ENCODE data around the gene ERO1B.
A peak's percentile ranks its signal among the peaks of the same experiment; 100 is the strongest.

ERO1B gene

GRCh38 chr1:236176337-236177336, 105.1 kb downstream of the ERO1B start:
- no peak for DNase-seq

- no peak for DNase-seq
These were observed 106.0 kb downstream of the ERO1B start for GRCh38 chr1:236175642-236176336.

- no peak for DNase-seq
These were observed 108.5 kb downstream of the ERO1B start for GRCh38 chr1:236173174-236173767.

- DNase-seq: no peak
These were observed 109.6 kb downstream of the ERO1B start for GRCh38 chr1:236172041-236172579.

- DNase-seq: peak; percentile 14 to 18
These were observed 112.9 kb downstream of the ERO1B start for GRCh38 chr1:236168716-236169429.

- DNase-seq: no peak
These were observed 114.2 kb downstream of the ERO1B start for GRCh38 chr1:236167578-236167977.

GRCh38 chr1:236167154-236167553, 114.6 kb downstream of the ERO1B start:
- DNase-seq: no peak

- DNase-seq: no peak
These were observed 115.7 kb downstream of the ERO1B start for GRCh38 chr1:236166041-236166440.
